HepG2 (cell line): Measurements from ENCODE around the gene C2. TPM values are rescaled to one million over a fixed set of nuclear protein-coding genes. Genes with fewer than 3 reads are reported as not detected.

ENCODE experiments used
- ETS1 ChIP-seq: sonication (generic); formaldehyde crosslinking; IDR thresholded peaks from 2 replicates; pipeline ENCODE4 v1.4.0; 2020; ENCODE audit warnings: missing genetic modification reagents
- GABPA ChIP-seq, 2 experiments: IDR thresholded peaks; 2 replicates each; pipeline ENCODE4 v1.6.1; 2011 to 2016; ENCODE audit warnings: low read depth in 2 of 2, low read length in 1 of 2, missing biosample characterization in 1 of 2, missing genetic modification characterization in 1 of 2
- HHEX ChIP-seq: IDR thresholded peaks from 2 replicates; pipeline ENCODE4 v1.6.1; 2016; ENCODE audit warnings: control low read depth
- HOXD1 ChIP-seq: sonication (generic); formaldehyde crosslinking; IDR thresholded peaks from 2 replicates; pipeline ENCODE4 v1.5.0; 2020; ENCODE audit warnings: missing genetic modification reagents
- ISL2 ChIP-seq: sonication (generic); formaldehyde crosslinking; IDR thresholded peaks from 2 replicates; pipeline ENCODE4 v1.5.0; 2020; ENCODE audit warnings: missing genetic modification reagents
- KAT8 ChIP-seq: IDR thresholded peaks from 2 replicates; pipeline ENCODE4 v1.6.1; 2016; ENCODE audit warnings: missing genetic modification reagents, missing compliant biosample characterization
- MTERF4 ChIP-seq: sonication (generic); formaldehyde crosslinking; IDR thresholded peaks from 2 replicates; pipeline ENCODE4 v1.8.0; 2023; ENCODE audit warnings: mild to moderate bottlenecking, missing genetic modification reagents
- ONECUT2 ChIP-seq: sonication (generic); formaldehyde crosslinking; IDR thresholded peaks from 2 replicates; pipeline ENCODE4 v1.4.0; 2020; ENCODE audit warnings: missing genetic modification reagents
- POLR2AphosphoS2 ChIP-seq: IDR thresholded peaks from 2 replicates; pipeline ENCODE4 v1.6.1; 2011; ENCODE audit warnings: low read depth, low read length, improper control_type of control experiment
- SNAI1 ChIP-seq: sonication (generic); formaldehyde crosslinking; IDR thresholded peaks from 2 replicates; pipeline ENCODE4 v1.5.0; 2020; ENCODE audit warnings: mild to moderate bottlenecking, missing genetic modification reagents, borderline replicate concordance
- SNAPC5 ChIP-seq: sonication (generic); formaldehyde crosslinking; IDR thresholded peaks from 2 replicates; pipeline ENCODE4 v1.8.1; 2023; ENCODE audit warnings: mild to moderate bottlenecking, missing genetic modification reagents, borderline replicate concordance
- YEATS4 ChIP-seq: sonication (generic); formaldehyde crosslinking; IDR thresholded peaks from 2 replicates; pipeline ENCODE4 v1.4.0; 2020; ENCODE audit warnings: missing genetic modification reagents, borderline replicate concordance
- ZIK1 ChIP-seq: sonication (generic); formaldehyde crosslinking; IDR thresholded peaks from 2 replicates; pipeline ENCODE4 v1.5.0; 2020; ENCODE audit warnings: mild to moderate bottlenecking, low read depth, missing genetic modification reagents, borderline replicate concordance
- ZNF121 ChIP-seq: sonication (generic); formaldehyde crosslinking; IDR thresholded peaks from 2 replicates; pipeline ENCODE4 v1.5.0; 2020; ENCODE audit warnings: mild to moderate bottlenecking, missing genetic modification reagents
- ZNF225 ChIP-seq: sonication (generic); formaldehyde crosslinking; IDR thresholded peaks from 2 replicates; pipeline ENCODE4 v1.4.0; 2020; ENCODE audit warnings: mild to moderate bottlenecking, missing genetic modification reagents
- ZNF672 ChIP-seq: sonication (generic); formaldehyde crosslinking; IDR thresholded peaks from 2 replicates; pipeline ENCODE4 v1.8.1; 2022; ENCODE audit warnings: missing genetic modification reagents
- ZNF781 ChIP-seq: sonication (generic); formaldehyde crosslinking; IDR thresholded peaks from 2 replicates; pipeline ENCODE4 v1.5.1; 2020; ENCODE audit warnings: borderline replicate concordance, mild to moderate bottlenecking, missing genetic modification reagents; ENCODE audit errors: not compliant biosample characterization
- ZSCAN21 ChIP-seq: sonication (generic); formaldehyde crosslinking; IDR thresholded peaks from 2 replicates; pipeline ENCODE4 v1.8.0; 2022; ENCODE audit warnings: mild to moderate bottlenecking, missing genetic modification reagents, moderate library complexity, borderline replicate concordance
- ZSCAN31 ChIP-seq: sonication (generic); formaldehyde crosslinking; IDR thresholded peaks from 2 replicates; pipeline ENCODE4 v1.5.0; 2020; ENCODE audit warnings: low read depth, mild to moderate bottlenecking, missing genetic modification reagents
- polyA plus RNA-seq, 8 experiments: library from polyadenylated mRNA; depleted of rRNA in 3 of 8; stranded (reverse) in 7 of 8; unstranded in 1 of 8; fragments of >200 nt; fragmentation: Illumina TruSeq in 4 of 8; extraction: Trizol in 4 of 8; gene quantifications; 2 replicates each; pipeline versions ENCODE4 v1.2.1 to v1.2.3, GENCODE V29; 2011 to 2016; ENCODE audit warnings: low read depth in 4 of 8, missing spikeins in 1 of 8, mixed read lengths in 1 of 8; ENCODE audit not compliant: insufficient read depth in 1 of 8
- total RNA-seq, 5 experiments: library from RNA; depleted of rRNA; stranded (reverse); fragments of >200 nt; fragmentation: Illumina TruSeq; extraction: Trizol; gene quantifications; 2 replicates each; pipeline ENCODE4 v1.2.3, GENCODE V29; 2016; ENCODE audit warnings: low read depth in 1 of 5
- TF ChIP-seq, protein P1 (sequence below): sonication (generic); formaldehyde crosslinking; IDR thresholded peaks from 2 replicates; pipeline ENCODE4 v1.4.0; 2020; ENCODE audit warnings: missing genetic modification reagents
- TF ChIP-seq, protein P2 (sequence below): sonication (generic); formaldehyde crosslinking; IDR thresholded peaks from 2 replicates; pipeline ENCODE4 v1.9.0; 2022; ENCODE audit warnings: low read depth, missing genetic modification reagents

C2 gene
- total and polyA plus RNA-seq, 2 of the 13 experiments (the other 11 are each of a cell fraction or from before 2014, with no cell fraction given), result 165 to 307 TPM

- TF ChIP-seq GABPA (IDR thresholded peaks at IDR 0.05; ENCODE audit: low read depth, low read length), result no peak
- no peak for TF ChIP-seq GABPA (CRISPR knock-in tag; IDR thresholded peaks at IDR 0.05; ENCODE audit: low read depth)
- no peak for TF ChIP-seq YEATS4 (CRISPR knock-in tag)
- no peak for TF ChIP-seq POLR2AphosphoS2
- no peak for TF ChIP-seq SNAI1 (CRISPR knock-in tag)
- no peak for TF ChIP-seq HOXD1 (CRISPR knock-in tag)
- TF ChIP-seq MTERF4, result no peak
- no peak for TF ChIP-seq ETS1 (CRISPR knock-in tag)
- no peak for TF ChIP-seq ZSCAN31 (CRISPR knock-in tag)
- no peak for TF ChIP-seq HHEX
- TF ChIP-seq, protein P1, sequence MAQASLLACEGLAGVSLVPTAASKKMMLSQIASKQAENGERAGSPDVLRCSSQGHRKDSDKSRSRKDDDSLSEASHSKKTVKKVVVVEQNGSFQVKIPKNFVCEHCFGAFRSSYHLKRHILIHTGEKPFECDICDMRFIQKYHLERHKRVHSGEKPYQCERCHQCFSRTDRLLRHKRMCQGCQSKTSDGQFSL (CRISPR knock-in tag), result no peak
- TF ChIP-seq ZNF121 (CRISPR knock-in tag), result no peak
- TF ChIP-seq ZSCAN21, result no peak
- TF ChIP-seq, protein P2, sequence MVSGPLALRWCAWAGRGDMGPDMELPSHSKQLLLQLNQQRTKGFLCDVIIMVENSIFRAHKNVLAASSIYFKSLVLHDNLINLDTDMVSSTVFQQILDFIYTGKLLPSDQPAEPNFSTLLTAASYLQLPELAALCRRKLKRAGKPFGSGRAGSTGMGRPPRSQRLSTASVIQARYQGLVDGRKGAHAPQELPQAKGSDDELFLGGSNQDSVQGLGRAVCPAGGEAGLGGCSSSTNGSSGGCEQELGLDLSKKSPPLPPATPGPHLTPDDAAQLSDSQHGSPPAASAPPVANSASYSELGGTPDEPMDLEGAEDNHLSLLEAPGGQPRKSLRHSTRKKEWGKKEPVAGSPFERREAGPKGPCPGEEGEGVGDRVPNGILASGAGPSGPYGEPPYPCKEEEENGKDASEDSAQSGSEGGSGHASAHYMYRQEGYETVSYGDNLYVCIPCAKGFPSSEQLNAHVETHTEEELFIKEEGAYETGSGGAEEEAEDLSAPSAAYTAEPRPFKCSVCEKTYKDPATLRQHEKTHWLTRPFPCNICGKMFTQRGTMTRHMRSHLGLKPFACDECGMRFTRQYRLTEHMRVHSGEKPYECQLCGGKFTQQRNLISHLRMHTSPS, result no peak
- TF ChIP-seq ZIK1 (CRISPR knock-in tag), result no peak
- no peak for TF ChIP-seq SNAPC5 (CRISPR knock-in tag)
- TF ChIP-seq ONECUT2, result no peak
- no peak for TF ChIP-seq ZNF781 (CRISPR knock-in tag)
- no peak for TF ChIP-seq ZNF672 (CRISPR knock-in tag)
- TF ChIP-seq ISL2 (CRISPR knock-in tag), result peak; percentile 37; the same call in 1 of the 2 replicates
- TF ChIP-seq KAT8 (CRISPR knock-in tag), result peak; percentile 59; the same call in 1 of the 2 replicates
- no peak for TF ChIP-seq ZNF225 (CRISPR knock-in tag)
Measured at GRCh38 chr6:31952140-31952805, 24.8 kb downstream of the C2 start (continued).
